ENCODE measurements around the gene PKDCC.
A peak's percentile ranks its signal among the peaks of the same experiment; 100 is the strongest.

PKDCC gene

DNA sequence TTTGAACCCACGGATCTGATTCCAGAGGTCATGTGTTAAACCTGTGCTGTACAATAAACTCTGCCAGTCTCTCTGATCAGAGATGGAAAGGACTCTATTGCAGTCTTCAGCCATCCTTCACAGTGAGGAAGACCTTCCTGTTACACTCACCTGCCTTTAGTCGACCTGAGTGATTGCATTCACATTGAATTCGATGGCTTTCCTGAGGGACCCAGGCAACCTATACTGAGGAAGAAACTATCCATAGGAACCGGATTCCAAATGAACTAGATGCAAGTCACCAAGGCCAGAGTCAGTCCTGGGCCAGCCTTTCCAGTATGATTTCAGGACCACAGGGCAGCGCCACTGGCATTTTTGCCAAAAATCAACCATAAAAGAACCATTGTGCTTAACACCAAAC, 56.8 kb downstream of the PKDCC start:
- no peak for DNase-seq (ENCODE audit: low read depth in 1 of 2, low spot score in 1 of 2)

DNA sequence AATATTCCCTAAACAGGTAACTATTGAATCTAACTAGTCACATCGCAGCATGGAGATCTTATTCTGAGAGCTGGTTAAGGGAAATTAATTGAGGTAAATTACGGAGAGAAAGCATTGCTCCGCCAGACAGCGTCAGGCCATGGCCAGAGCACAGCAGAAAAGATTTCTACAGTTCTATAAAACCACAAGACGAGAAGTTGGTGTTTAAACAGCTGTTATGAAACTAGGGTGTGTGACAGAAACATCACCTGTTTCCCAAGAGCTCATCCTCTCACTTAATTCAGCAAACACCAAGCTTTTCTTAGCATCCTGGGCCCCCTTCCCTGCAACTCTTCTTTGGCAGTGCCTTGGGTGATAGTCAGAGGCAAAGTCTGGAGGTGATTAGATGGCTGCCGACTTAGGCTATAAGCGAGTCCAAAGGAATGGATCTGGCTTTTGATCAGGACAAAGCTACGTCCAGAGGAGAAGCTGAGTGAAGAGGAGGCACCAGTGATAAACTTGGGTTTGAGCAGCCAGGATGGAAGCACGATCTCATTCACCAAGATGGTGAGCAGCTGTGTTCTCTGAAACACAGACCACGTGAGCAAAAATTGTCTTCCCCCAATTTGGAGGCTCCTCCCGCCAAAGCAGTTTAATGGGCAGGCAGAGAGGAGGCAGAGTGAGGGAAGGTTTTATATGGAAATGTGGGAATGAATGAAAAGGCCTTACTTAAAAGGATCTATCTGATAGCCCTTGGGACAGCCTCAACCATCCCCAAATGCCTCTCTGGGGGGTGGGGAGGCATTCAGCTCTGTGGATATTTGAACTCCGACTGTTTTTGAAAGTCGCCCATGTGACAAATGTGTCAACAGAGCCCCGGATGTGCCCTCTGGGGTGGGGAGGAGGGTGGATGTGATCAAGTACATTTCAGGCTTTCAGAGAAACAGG, 57.8 kb downstream of the PKDCC start:
- DNase-seq (ENCODE audit: low read depth in 1 of 2, low spot score in 1 of 2), result peak in 1 of 2 donors; percentile 56

DNA sequence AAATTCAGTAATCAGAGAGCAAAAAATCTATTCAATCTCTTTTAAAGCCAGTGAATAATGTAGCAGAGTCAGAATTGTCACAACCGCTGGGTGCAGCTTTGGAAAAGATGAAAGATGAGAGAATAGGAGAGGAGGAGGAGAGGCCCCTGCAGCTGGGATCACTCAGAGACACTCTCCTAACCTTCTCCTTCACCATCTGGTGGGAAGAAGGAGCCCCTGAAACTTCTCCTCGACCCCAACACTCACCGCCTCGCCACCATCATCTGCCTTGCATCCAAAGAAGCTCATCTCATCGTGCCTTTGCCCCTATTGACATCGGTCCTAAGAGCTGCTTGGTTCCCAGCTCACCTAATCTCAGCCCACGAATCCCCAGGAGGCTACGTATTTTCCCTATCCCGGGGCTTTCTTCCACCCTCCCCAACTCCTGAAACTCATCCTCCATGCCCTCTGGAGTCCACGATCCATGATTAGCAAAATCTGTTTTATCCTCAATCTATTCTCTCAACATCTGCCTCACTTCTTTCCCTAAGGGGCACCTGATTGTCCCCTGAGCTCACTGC, 58.5 kb downstream of the PKDCC start:
- no peak for DNase-seq (ENCODE audit: low read depth in 1 of 2, low spot score in 1 of 2)

DNA sequence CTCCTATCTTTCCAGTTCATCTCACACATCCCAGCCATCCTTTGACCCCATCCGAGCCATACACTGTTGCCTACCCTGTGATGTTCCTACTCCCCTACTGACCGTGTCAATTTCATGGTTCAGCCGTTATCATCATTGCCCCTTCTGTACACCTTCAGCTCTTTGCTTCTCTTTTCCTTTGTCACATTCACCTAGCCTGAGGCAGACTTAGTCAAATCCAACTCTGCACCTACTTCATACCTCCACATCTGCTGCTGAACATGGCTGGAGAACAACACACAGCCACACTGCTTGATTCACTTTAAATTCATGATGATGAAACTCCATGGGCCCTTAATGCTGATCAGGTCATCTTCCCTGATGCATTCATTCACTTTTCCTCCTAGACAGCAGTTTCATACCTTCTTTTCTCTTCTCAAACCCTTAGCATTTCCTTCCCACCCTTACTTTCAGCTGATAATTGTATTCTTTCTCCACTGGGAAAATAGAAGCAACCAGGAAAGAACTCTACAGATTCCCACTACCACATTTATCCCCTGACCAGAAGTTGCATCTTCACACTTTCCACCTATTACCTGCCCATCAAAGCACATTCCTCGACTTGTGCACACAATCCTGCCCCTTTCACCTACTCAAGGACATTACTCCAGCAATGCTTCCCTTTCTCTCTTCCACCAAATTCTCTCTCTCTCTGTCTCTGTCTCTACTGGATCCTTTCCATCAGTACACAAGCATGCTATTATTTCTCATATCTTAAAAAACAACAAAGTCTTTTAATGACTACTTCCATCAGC, 59.6 kb downstream of the PKDCC start:
- DNase-seq (ENCODE audit: low read depth in 1 of 2, low spot score in 1 of 2), result no peak

All from activated CD4-positive, alpha-beta T cell treated with anti-CD3 and anti-CD28 coated beads, Interleukin-2, amount 50 U/mL, for 24 hours (primary cell).